SIG-M5 treated with dmso at 0.1 percent for 504 hours (cell line): ENCODE measurements around the gene PITPNM3.

Source experiments
- DNase-seq: peaks from one replicate; lab custom pipeline; 2025; ENCODE audit not compliant: unreplicated experiment; lab: John Stamatoyannopoulos, UW

PITPNM3 gene

GRCh38 chr17:6420173-6420641, 136.1 kb downstream of the PITPNM3 start:
- DNase-seq, result no peak

DNA sequence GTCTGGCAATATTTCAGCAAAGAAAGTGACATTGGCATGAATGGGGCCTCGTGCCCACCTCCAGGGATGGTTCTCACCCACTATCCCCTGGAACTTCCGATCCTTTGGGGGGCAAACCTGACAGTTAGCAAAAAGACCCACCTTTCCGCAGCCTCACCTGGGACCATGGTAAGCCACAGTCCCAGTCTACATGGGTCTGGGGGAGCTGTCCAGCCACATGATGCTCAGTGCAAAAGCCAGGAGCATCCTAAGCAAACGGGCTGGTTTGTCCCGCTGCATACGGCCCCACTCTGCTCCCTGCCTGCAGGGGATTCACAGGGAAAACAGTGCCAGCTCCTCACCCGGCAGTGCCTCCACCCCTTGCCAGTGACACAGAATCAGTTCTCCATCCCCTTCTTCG, 140.7 kb downstream of the PITPNM3 start:
- DNase-seq, result no peak

DNA sequence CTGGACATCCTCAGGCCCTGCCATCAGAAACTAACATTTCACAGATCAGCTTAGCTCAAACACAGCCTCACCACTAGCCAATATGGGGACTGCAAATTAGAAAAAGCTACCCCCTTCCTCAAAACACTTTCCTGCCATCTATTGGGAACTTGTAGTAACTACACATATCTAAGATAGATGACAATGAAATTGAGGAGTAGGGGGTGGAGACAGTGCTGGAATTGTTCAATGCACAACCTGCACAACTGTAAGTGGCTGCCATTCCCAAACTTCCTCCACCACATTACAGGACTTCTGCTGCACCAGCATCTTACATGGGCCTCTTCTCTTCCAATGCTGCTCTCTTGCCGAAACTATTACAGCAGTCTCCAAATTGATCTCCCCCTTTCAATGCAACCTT, 143.3 kb downstream of the PITPNM3 start:
- DNase-seq, result peak; percentile 50

DNA sequence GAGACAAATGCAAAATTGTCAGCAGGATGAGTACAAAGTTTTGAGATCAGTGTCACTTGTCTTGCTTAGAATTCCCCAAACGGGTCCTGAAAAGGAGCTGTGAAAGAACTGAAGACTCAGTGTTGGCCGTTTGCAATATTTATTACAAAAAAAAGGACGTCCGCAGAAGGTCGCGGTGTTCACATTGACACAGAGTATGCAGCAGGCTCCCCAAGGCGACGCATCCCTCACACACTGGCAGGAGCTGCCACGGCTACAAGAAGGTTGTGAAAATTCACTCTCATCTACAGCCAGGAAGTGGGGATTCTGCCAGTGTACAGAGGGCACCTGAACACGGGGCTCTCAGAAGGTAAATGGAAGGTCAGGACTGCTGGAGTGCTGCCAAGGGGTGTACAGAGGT, 147.6 kb downstream of the PITPNM3 start:
- DNase-seq, result no peak

DNA sequence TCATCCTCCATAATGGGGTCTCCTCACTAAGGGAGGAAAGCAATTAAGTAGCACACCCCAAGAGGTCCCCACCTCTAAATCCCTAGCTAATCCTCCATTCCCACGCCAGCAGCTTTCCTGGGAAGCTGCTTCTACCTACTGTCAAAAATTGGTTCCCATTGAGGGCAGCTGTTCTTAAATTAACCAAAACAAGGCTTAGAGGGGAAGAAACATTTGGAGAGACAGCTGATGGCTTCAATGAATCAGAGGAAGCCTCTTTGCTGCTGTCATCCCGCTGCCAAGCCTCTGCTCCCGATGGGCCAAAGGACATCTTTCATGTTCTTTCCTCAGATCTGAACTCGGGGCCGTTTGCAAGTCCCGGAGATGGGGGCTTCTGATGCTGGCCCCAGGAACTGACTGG, 148.1 kb downstream of the PITPNM3 start:
- no peak for DNase-seq

DNA sequence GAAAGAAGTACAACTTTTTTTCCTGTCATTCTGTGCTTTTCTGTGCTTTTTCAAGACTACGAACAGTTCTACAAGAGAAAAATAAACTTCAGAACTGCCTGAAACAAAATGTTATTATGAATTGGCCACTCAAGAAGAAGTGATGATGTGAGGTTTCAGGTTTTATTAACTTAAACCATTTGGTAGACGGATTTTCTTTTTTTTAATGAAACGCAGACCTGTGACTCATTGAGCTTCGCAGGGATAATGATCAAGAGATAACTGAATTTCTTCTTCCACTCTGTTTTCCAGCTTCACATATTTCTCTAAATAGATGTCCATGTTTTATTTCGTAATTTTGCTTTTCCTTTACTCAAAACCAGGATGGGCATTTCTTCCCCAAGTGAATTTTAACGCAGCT, 154.1 kb downstream of the PITPNM3 start:
- DNase-seq, result no peak
